ENCODE data around the gene TMED9. TPM values are rescaled to one million over a fixed set of nuclear protein-coding genes. Genes with fewer than 3 reads are reported as not detected.

TMED9 gene
- total RNA-seq, 2 donors from 2014 or later = 97.7 to 118 TPM

GRCh38 chr5:177595026-177595585, 3.1 kb downstream of the TMED9 start:
- no peak overlapping the region for H3K27ac Mint-ChIP-seq
- no peak overlapping the region for H3K4me3 Mint-ChIP-seq
- peaks cover 50% of the 10 kb centered on the region for H3K36me3 Mint-ChIP-seq (ENCODE audit: low read depth)
- peaks cover 20% of the 10 kb centered on the region for H3K4me1 Mint-ChIP-seq
- H3K9me3 Mint-ChIP-seq = no peaks in the 10 kb centered on the region
- peaks cover 4% of the 10 kb centered on the region for H3K27me3 Mint-ChIP-seq
- no peak for ATAC-seq (replicated peaks)

- no peak for ATAC-seq (replicated peaks)
- no peak overlapping the region for H3K4me3 Mint-ChIP-seq
- no peak overlapping the region for H3K27ac Mint-ChIP-seq
- peaks cover 28% of the 10 kb centered on the region for H3K4me1 Mint-ChIP-seq
- H3K27me3 Mint-ChIP-seq = no peaks in the 10 kb centered on the region
- no peaks in the 10 kb centered on the region for H3K9me3 Mint-ChIP-seq
- peaks cover 50% of the 10 kb centered on the region for H3K36me3 Mint-ChIP-seq (ENCODE audit: low read depth)
These were observed 4.2 kb downstream of the TMED9 start for GRCh38 chr5:177595991-177596774.

GRCh38 chr5:177596775-177597238, 4.8 kb downstream of the TMED9 start:
- peaks cover 50% of the 10 kb centered on the region for H3K36me3 Mint-ChIP-seq (ENCODE audit: low read depth)
- H3K27me3 Mint-ChIP-seq = no peaks in the 10 kb centered on the region
- no peak overlapping the region for H3K4me3 Mint-ChIP-seq
- peaks cover 28% of the 10 kb centered on the region for H3K4me1 Mint-ChIP-seq
- no peaks in the 10 kb centered on the region for H3K9me3 Mint-ChIP-seq
- ATAC-seq (replicated peaks) = no peak
- no peak overlapping the region for H3K27ac Mint-ChIP-seq

- H3K4me1 Mint-ChIP-seq = peaks cover 27% of the 10 kb centered on the region
- H3K27me3 Mint-ChIP-seq = no peaks in the 10 kb centered on the region
- peaks cover 34% of the 10 kb centered on the region for H3K36me3 Mint-ChIP-seq (ENCODE audit: low read depth)
- peak; percentile 5 for ATAC-seq (replicated peaks)
- peak overlapping the region; percentile 53 for H3K27ac Mint-ChIP-seq
- no peaks in the 10 kb centered on the region for H3K9me3 Mint-ChIP-seq
- H3K4me3 Mint-ChIP-seq = peak overlapping the region; percentile 88
These were observed 6.5 kb downstream of the TMED9 start for GRCh38 chr5:177598477-177598876.

GRCh38 chr5:177599731-177600507, 7.9 kb downstream of the TMED9 start, which contains the start of gene B4GALT7:
Gene B4GALT7 (plus strand): TSS chr5:177600132. CDS start chr5:177600211, 79 bp downstream.
- Mint-ChIP-seq H3K9me3 (no peaks in the 10 kb centered on the region), H3K36me3 (ENCODE audit: low read depth) (peaks cover 19% of the 10 kb centered on the region), H3K27me3 (no peaks in the 10 kb centered on the region), H3K4me3 (peak within 1 kb of the TSS; percentile 88), H3K27ac (peak within 1 kb of the TSS; percentile 91), H3K4me1 (peaks cover 25% of the 10 kb centered on the region)
- ATAC-seq (replicated peaks) = peak; percentile 89

GRCh38 chr5:177600508-177601018, 8.6 kb downstream of the TMED9 start:
- Mint-ChIP-seq H3K4me3 (peak overlapping the region; percentile 88), H3K27me3 (no peaks in the 10 kb centered on the region), H3K4me1 (peaks cover 25% of the 10 kb centered on the region), H3K36me3 (ENCODE audit: low read depth) (peaks cover 13% of the 10 kb centered on the region), H3K27ac (peak overlapping the region; percentile 91), H3K9me3 (no peaks in the 10 kb centered on the region)
- no peak for ATAC-seq (replicated peaks)

GRCh38 chr5:177601126-177601525, 9.1 kb downstream of the TMED9 start:
- no peaks in the 10 kb centered on the region for H3K27me3 Mint-ChIP-seq
- peak overlapping the region; percentile 88 for H3K4me3 Mint-ChIP-seq
- peak overlapping the region; percentile 91 for H3K27ac Mint-ChIP-seq
- no peaks in the 10 kb centered on the region for H3K9me3 Mint-ChIP-seq
- peaks cover 7% of the 10 kb centered on the region for H3K36me3 Mint-ChIP-seq (ENCODE audit: low read depth)
- no peak for ATAC-seq (replicated peaks)
- H3K4me1 Mint-ChIP-seq = peaks cover 24% of the 10 kb centered on the region

- no peaks in the 10 kb centered on the region for H3K27me3 Mint-ChIP-seq
- no peaks in the 10 kb centered on the region for H3K9me3 Mint-ChIP-seq
- H3K36me3 Mint-ChIP-seq (ENCODE audit: low read depth) = peaks cover under 1% of the 10 kb centered on the region
- H3K4me3 Mint-ChIP-seq = peak overlapping the region; percentile 88
- H3K4me1 Mint-ChIP-seq = peaks cover 26% of the 10 kb centered on the region
- no peak for ATAC-seq (replicated peaks)
- peak overlapping the region; percentile 91 for H3K27ac Mint-ChIP-seq
These were observed 9.8 kb downstream of the TMED9 start for GRCh38 chr5:177601577-177602457.

- Mint-ChIP-seq H3K36me3 (ENCODE audit: low read depth) (no peaks in the 10 kb centered on the region), H3K9me3 (no peaks in the 10 kb centered on the region), H3K4me3 (no peak overlapping the region), H3K27me3 (no peaks in the 10 kb centered on the region), H3K4me1 (peaks cover 29% of the 10 kb centered on the region), H3K27ac (no peak overlapping the region)
- ATAC-seq (replicated peaks) = no peak
These were observed 10.4 kb downstream of the TMED9 start for GRCh38 chr5:177602458-177602830.

GRCh38 chr5:177603631-177604030, 11.6 kb downstream of the TMED9 start:
- Mint-ChIP-seq H3K4me3 (no peak overlapping the region), H3K27me3 (no peaks in the 10 kb centered on the region), H3K36me3 (ENCODE audit: low read depth) (no peaks in the 10 kb centered on the region), H3K4me1 (peaks cover 25% of the 10 kb centered on the region), H3K27ac (peak overlapping the region; percentile 45), H3K9me3 (no peaks in the 10 kb centered on the region)
- ATAC-seq (replicated peaks) = no peak

- no peak for ATAC-seq (replicated peaks)
- Mint-ChIP-seq H3K4me3 (no peak overlapping the region), H3K36me3 (ENCODE audit: low read depth) (no peaks in the 10 kb centered on the region), H3K9me3 (no peaks in the 10 kb centered on the region), H3K27ac (no peak overlapping the region), H3K27me3 (no peaks in the 10 kb centered on the region), H3K4me1 (peaks cover 22% of the 10 kb centered on the region)
These were observed 12.1 kb downstream of the TMED9 start for GRCh38 chr5:177604116-177604521.

- H3K36me3 Mint-ChIP-seq (ENCODE audit: low read depth) = no peaks in the 10 kb centered on the region
- H3K9me3 Mint-ChIP-seq = no peaks in the 10 kb centered on the region
- peaks cover 22% of the 10 kb centered on the region for H3K4me1 Mint-ChIP-seq
- no peak overlapping the region for H3K4me3 Mint-ChIP-seq
- no peaks in the 10 kb centered on the region for H3K27me3 Mint-ChIP-seq
- ATAC-seq (replicated peaks) = no peak
- no peak overlapping the region for H3K27ac Mint-ChIP-seq
These were observed 12.7 kb downstream of the TMED9 start for GRCh38 chr5:177604656-177605055.

GRCh38 chr5:177605078-177605477, 13.1 kb downstream of the TMED9 start:
- Mint-ChIP-seq H3K9me3 (no peaks in the 10 kb centered on the region), H3K36me3 (ENCODE audit: low read depth) (no peaks in the 10 kb centered on the region), H3K27me3 (no peaks in the 10 kb centered on the region), H3K4me3 (no peak overlapping the region), H3K4me1 (peaks cover 22% of the 10 kb centered on the region), H3K27ac (no peak overlapping the region)
- ATAC-seq (replicated peaks) = no peak

GRCh38 chr5:177605667-177606066, 13.7 kb downstream of the TMED9 start:
- Mint-ChIP-seq H3K27me3 (no peaks in the 10 kb centered on the region), H3K27ac (no peak overlapping the region), H3K9me3 (no peaks in the 10 kb centered on the region), H3K36me3 (ENCODE audit: low read depth) (no peaks in the 10 kb centered on the region), H3K4me1 (peaks cover 18% of the 10 kb centered on the region), H3K4me3 (no peak overlapping the region)
- no peak for ATAC-seq (replicated peaks)

Measured in activated T-helper 17 cell treated with anti-CD3 and anti-CD28 coated beads, Interleukin-2, amount 50 U/mL, for 72 hours (primary cell).